GM18511 (cell line): Measurements from ENCODE around the gene MREG.
A peak's percentile ranks its signal among the peaks of the same experiment; 100 is the strongest.

Source experiments
- ATAC-seq: cut with Tn5 transposase; IDR thresholded peaks from one replicate; pipeline ENCODE4 v1.9.1; 2021; ENCODE audit warnings: mild to moderate bottlenecking, moderate library complexity; ENCODE audit not compliant: unreplicated experiment

The MREG gene

DNA sequence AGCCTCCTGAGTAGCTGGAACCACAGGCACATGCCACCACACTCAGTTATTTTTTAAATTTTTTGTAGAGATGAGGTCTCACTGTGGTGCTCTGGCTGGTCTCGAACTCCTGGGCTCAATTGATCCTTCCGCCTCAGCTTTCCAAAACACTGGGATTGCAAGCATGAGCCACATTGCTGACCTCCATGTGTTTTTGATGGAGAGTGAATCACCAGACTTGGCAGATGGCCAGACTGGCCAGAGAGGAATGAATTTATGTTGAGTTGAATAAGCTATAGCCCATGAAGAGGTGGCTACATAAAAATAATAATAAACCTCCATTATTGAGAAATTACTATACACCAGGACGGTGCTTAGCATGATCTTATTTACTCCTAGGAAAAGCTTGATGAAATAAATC is 91.5 kb downstream of the MREG start:
- ATAC-seq, result no peak

DNA sequence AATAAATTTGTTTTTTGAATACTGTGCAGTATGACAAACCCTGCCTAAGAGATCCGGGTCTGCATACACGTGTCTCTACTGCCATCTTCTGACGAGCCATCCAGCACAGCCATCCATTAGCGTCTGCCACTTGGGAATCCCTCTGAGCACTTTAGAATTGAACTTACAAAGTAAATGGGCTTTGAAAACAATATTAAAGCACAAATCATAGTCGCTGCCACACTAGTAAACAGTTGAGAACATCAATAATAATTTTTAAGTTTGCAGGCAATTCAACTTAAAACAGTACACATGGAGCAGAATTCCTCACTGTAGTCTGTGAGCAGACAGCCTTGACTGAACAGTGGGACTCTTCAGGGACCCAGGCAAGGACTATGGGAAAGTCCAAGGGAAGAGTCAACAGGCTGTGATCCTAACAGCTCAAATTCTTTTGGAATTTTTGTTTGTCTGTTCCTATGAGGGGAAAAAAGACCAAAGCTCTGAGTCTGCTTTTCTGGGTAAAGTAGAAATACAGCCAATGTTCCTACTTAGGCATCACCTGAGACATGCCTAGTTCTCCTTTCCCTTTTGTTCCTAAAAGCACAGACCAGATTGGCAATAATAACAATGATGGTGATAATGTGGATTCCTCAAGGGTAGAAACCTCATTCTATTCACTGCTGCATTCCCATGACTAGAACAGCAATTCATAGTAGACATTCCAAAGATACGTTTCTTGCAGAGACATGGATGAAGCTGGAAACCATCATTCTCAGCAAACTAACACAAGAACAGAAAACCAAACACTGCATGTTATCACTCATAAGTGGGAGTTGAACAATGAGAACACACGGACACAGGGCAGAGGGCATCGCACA is 92.9 kb downstream of the MREG start:
- ATAC-seq, result peak; percentile 54

DNA sequence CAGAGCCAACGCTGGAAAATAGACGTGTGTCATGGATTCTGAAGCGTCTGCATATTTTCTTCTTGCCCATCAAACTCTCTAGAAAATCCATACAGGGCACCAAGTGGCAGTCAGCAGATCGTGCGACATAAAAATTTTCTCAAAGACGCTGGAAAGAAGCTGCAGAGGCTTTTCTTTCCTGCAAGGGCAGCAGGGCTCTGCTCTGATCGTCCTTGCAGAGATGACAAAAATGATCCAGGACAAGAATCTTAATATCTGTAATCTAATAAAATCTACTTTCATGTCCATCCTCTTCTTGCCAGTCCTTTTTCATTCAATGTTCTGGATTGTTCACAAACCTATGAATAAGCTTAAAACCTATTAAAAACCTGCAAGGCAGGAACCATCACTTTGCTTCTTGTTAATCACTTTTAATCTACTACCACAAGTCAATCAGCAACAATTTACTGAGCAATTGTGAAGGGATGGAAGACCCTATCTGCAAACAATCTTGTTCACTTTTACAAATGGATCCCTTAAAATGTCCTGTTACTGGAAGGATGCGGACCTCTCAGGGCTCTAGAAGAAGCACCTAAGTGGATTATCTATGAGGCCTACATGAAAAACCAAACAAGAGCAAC is 93.6 kb downstream of the MREG start:
- no peak for ATAC-seq

DNA sequence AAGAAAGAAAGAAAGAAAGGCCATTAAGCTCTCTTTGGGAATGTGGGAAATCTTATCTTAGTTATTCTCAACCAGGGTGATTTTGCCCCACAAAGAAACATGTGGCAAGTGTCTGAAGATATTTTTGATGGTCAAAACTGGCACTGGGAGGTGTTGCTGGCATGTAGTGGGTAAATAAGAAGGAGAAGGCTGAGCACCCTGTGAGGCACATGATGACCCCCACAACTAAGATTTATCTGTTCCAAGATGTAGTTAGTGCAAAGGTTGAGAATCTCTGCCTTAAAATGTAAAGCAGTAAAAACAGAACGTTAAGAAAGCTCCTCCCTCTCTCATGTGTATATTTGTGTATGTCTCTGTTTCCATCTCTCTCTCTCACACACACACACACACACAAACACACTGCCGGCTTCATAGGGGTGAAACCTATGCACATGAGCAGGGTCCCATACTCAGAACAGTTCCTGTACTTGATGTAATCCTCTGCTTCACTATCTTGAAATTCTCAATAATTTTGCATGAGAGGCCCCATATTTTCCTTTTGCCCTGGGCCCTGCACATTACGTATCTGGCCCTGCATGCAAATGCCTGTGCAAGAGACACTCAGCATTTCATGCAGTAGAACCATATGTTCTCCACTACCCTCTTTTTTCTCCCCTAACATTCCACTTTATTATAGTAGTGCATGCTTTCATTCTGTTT is 94.3 kb downstream of the MREG start:
- no peak for ATAC-seq

DNA sequence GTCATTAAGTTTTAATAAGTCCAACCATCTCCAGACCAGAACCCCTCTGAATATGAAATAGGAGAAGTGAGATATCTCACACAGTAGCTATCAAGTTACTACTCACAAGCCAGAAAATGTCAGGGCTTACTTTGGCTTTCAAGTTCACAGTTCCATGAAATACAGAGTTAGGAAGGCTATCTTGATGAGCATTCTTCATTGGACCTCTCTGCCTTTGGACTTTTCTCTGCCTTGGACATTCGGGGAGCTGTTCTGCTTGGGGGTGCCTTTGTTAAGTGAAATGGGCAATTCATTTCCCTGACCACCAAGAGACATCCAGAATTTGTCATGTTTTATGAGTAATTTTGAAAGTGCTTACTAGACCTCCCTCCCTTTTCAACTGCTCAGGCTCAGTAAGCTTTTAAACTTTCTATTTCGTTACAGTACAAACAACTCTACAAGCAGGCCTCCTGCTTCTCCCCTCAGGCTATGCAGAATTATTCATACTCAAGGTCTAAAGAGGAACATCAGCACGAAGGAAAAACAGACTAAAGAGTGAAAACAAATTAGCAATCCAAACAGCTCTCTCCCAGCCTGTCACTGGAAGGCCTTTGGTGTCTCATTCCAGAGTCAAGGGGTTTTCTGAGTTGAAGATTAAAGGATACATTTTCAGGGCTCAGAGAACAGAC is 95.3 kb downstream of the MREG start:
- ATAC-seq, result peak; percentile 84

DNA sequence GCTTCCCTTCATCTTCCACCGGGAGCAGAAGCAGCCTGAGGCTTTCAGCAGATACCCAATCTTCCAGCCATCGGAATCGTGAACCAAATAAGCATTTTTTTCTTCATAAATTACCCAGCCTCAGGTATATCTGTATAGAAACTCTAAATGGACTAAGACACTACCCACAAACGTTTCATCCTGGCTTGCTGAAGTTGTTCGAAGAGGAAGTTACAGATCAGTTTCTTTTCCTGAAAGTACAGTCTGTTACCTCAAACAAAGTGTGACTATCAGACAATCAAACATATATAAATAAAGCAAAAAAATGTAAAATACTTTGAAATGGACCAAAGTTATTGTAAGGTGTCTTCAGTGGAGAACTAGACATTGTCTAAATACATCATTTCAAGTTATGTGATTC is 97.9 kb downstream of the MREG start:
- no peak for ATAC-seq

DNA sequence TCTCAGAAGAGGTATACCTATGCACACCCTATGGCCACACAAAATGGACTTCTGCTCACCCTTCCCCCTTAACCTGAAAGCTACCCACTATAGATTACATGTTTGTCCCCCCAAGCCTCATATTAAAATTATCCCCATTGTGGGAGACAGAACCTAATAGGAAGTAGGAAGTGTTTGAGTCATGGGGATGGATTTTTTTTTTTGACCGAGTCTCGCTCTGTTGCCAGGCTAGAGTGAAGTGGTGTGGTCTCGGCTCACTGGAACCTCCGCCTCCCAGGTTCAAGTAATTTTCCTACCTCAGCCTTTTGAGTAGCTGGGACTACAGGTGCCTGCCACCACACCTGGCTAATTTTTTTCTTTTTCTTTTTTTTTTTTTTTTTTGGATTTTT is 98.6 kb downstream of the MREG start:
- ATAC-seq, result no peak

DNA sequence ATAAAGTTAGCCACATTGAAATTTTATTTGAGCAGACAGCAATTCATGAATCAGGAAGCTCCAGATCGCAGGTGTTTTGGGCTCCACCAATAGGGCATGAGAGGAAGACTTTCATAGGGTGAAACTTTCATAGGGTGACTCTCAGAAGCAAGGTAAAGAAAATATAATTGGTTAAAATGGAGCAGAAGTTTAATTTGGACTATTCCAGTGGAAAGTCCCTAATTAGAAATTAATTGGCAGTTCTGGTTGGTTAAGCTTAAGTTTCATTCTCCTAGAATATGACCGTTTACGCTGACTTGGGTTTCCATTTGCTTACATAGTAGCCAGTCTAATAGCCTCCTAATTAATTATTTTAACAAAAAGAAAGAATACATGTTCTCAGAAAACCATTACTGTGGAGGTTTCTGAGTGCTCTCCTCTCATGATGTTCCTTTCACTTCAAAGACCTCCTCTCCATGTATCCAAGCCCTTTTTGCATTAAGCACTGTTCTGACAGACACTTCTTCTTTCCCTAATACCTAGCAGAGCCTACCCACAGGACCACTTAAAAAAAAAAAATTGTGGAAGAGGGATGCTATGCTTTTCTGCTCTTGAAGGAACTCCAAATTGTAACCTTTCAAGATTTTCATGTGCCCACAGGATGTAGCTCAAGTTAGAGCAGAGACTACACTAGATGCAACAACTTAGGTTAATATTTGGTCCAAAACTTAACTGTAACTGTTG is 99.1 kb downstream of the MREG start:
- no peak for ATAC-seq

DNA sequence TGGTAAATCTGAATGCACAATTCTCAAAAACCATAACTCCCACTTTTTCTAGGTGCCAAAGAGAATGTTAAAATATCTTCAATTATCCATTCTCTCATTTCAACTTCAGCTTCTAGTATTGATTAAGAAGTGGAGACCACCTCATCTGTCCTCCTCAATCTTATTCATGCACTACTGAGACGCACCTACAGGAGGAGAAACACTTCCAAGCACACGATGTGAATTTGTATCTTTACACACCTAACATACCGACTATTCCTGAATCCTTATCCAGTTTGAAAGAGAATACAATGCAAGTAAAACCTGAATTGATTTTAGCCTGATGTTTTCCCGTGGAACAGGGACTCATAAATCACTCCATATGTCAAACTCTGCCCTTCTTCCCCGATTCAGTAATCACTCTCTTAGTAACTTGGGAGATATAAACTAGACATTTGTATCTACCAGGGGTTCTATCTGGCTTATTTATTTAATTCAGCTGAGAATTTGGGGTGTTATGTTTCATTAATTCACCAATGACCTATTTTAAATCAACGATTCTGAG is 101.0 kb downstream of the MREG start:
- ATAC-seq, result no peak

DNA sequence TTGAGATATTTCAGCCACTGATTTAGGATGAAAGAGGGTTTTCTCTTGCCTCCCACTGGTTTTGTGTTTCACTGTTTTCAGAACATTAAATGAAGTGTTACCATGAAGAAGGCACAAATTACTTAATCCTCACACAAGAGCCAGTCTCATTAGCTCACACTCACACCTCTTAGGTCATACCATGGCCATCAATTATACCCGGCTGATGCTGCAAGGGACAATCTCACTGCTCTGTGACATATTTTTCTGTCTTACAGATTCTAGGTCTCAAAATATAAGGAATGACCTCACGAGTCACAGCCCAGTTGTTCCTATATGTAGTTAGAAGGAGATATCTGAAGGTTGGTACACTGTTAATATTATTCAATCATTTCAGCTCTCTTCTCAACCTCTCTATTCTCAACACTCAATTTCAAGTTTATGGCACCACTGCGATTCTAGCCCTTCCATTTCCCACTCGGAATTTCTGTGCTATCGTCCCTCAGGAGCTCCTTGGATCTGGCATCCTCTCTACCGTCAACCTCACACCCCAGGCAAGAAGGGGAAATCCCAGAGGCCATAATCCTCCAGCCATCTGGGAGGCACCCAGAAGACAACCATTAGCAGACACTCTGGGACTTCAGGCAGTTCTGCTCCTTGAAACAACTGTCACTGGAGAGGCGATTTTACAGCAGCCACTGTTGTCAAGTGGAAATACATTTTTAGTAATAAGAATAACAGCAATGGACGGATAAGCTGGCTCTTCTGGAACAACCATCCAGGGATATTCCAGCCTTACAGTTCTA is 101.9 kb downstream of the MREG start:
- ATAC-seq, result no peak

DNA sequence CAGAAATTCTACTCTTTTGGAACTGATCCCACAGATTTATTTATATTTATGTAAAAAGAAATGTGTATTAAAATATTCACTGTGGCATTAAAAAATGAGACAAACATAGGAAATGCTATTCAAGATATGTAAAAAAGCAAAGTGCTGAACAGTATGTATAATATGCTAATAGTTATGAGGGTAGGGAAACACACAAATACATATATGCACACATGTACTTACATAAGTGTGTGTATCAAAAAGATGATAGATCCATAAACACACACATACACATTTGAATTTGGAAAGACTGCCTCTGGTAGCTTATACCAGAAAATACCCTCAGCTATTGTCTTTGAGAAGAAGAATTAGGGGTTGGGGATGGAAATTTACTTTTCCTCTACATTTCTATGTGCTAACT is 103.2 kb downstream of the MREG start:
- no peak for ATAC-seq

DNA sequence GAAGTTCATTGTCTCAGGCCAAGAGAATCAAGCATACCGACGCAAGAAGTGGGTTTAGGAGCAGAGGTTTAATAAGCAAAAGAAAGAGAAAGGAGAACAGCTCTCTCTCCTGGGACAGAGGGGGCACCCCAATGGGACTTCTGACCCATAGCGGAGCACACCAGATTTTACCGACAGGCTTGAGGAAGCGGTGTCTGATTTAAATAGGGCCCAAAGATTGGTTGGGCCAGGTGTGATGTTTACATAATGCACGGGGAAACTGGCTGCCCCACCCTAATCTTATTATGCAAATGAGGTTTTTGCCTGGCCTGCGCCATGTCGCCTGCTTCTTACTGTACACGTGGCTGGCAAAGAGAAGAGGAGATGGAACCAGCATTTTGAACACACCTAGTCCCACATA is 106.2 kb downstream of the MREG start:
- no peak for ATAC-seq

DNA sequence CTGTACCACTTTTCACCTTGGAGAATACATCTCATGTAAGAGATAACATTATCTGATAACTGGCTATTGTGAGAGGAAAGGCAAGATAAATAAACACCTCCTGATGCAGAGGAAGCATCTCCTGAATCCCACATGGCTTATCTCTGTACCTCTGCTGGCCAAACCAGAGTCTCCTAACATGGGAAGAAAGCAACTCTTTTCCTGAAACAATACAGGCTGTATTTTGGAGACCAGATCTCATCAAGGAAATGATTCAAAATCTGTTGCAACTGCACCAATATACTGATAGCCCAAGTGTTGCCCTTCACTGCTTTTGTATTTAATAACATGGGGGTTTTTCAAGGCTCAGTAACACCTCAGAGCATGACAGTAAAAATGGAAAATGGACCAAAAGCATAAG is 106.9 kb downstream of the MREG start:
- ATAC-seq, result no peak

DNA sequence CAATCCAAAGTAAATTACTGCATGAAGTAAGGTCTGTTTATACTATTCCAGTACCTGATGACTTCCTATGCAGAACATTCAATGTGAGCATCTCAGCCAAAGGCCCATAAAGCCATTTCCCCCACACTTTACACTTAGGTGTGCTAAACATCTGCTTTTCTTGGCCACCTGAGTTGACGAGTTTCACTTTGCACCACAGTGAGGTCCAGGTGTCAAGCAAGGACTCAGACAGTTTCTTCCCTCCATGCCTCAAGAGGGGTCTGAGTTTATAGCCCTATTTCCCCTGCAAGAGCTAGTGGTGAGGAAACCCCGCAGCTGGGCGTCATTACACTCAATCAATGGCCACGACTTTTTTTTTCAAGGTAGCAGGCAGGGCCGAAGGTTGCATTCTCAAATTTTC is 107.7 kb downstream of the MREG start:
- ATAC-seq, result no peak

DNA sequence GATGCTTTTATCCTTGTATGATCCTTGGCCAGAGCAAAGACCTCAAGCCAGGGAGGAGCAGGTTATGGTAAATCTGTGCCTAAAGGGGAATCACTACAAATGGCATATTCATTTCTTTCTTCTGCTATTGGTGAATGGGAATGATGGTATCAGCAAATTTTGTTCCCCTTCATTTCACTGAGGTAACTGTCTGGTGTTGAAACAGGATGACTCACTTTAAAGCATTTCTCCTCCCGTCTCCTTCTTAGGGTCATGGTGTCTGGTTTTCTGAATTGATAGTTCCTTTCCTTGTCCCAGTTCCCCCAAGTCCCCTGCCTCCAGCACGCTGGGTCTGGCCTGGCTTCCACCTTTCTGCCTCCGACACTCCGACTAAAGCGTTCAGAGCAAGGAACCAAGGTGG is 109.2 kb downstream of the MREG start:
- no peak for ATAC-seq

DNA sequence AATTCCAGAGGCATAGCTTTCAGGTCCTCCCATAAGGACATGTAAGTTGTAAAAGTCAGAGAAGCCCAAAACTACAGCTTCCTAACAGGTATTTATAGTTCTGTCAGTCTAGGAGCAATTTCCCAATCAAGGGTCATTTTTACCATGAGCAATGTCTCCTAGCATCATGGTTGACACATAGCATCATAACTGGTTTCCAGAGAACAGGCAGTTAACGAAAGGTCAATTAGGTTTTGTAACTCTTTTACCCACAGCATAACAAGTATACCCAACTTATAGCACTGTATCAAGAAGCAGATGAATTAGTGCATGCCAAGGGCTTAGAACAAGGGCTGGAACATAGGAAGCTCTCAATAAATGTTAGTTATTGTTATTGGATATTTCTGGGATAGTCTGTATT is 110.1 kb downstream of the MREG start:
- no peak for ATAC-seq

DNA sequence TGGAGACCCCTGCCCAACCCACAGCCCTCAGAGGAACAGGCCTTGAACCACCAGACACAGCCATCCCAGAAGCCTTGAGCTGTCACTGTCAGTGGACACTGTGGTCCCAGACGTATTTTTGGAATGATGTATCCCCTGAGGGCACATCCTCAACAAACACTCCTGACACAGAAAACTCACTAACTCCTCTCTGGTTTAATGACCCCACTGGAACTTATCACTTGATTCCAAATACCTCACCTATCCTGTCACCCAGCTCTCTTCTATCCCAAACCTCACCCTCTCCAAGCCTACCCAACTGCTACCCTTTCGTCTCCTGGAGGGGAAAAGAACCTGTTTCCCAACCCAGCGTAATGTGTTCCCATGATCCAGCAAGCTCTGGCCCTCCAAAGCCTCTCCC is 111.6 kb downstream of the MREG start:
- no peak for ATAC-seq

DNA sequence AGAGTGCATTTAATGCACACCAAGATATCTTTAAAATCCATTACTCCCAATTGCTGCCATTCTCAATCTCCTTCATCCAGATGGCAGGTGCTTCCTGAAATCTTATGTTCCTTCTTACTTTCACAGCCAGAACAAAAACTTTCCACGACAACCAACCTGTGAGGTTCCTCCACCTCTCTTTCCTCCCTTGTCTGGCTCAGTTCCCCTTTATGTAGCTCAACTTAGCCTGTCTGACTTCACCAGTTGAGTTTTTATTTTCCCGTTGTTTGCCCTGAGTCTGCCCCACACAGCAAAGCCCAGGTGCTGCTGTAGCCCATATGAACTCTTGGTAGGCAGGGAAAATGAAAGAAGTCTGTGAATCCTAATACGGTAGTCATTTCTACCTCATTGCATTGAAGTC is 112.5 kb downstream of the MREG start:
- ATAC-seq, result peak; percentile 83

DNA sequence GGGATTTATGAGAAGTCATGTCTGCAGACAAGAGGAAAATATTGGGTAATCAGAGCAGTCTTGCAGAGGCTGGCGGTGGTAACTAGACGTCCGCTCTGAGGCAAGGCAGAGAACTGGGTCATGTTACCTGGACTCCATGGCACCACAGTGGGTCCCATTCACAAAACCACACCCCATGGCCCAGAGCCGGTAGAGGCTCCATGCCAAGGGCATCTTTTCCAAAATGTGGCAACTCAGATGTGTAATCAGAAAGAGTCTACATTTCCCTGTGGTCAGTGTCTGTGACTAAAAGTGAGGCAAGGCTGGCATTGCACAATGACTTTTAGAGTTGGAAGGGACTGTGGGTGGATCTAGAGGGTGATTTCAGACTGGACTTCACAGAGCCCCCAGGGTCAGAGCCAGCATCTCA is 113.1 kb downstream of the MREG start:
- ATAC-seq, result no peak
